Transverse colon (tissue), 4 donors: ENCODE data around the gene PUM2. TPM values are rescaled to one million over a fixed set of nuclear protein-coding genes. Genes with fewer than 3 reads are reported as not detected.

Source experiments
- DNase-seq: peaks from one replicate; pipeline ENCODE4 v3.0.0-alpha.2; 2019
- H3K27ac ChIP-seq, 4 donors: fragments of 200-600 bp; sonication (generic); 2 replicates each; pipeline ENCODE4 v1.5.1; 2016 to 2018; ENCODE audit warnings: inconsistent platforms in 4 of 4
- H3K27me3 ChIP-seq: fragments of 200-600 bp; sonication (generic); 2 replicates; pipeline ENCODE4 v1.5.1; 2017; ENCODE audit warnings: inconsistent platforms
- H3K36me3 ChIP-seq, 4 donors: fragments of 200-600 bp; sonication (generic); 2 replicates each; pipeline ENCODE4 v1.5.1; 2017 to 2019; ENCODE audit warnings: inconsistent platforms in 4 of 4
- H3K4me1 ChIP-seq, 4 donors: fragments of 200-600 bp; sonication (generic); 2 replicates each; pipeline ENCODE4 v1.5.1; 2017 to 2020; ENCODE audit warnings: inconsistent platforms in 4 of 4
- H3K4me3 ChIP-seq, 4 donors: fragments of 200-600 bp; sonication (generic); 1 replicate in 1 of 4; 2 replicates in 3 of 4; pipeline versions ENCODE4 v1.5.1 to v1.6.1; 2017 to 2019; ENCODE audit warnings: inconsistent platforms in 4 of 4
- H3K9me3 ChIP-seq, 2 donors: fragments of 200-600 bp; sonication (generic); 2 replicates each; pipeline ENCODE4 v1.5.1; 2017 to 2019; ENCODE audit warnings: inconsistent platforms in 2 of 2
- CTCF ChIP-seq, 5 experiments: fragments of 200-600 bp in 3 of 5; fragments of 450-650 bp in 2 of 5; sonication (generic) in 3 of 5; IDR thresholded peaks; 1 replicate in 2 of 5; 2 replicates in 3 of 5; pipeline ENCODE4 v1.5.1; 2016 to 2017; ENCODE audit warnings: antibody characterized with exemption in 5 of 5, inconsistent platforms in 3 of 5, mild to moderate bottlenecking in 2 of 5, moderate library complexity in 1 of 5
- EP300 ChIP-seq: sonication (generic); formaldehyde crosslinking; IDR thresholded peaks from one replicate; pipeline ENCODE4 v1.6.1; 2017; ENCODE audit warnings: antibody characterized with exemption, low read depth
- POLR2A ChIP-seq: fragments of 450-650 bp; IDR thresholded peaks from one replicate; pipeline ENCODE4 v1.6.1; 2016; ENCODE audit warnings: antibody characterized with exemption, mild to moderate bottlenecking, moderate library complexity
- POLR2AphosphoS5 ChIP-seq, 3 donors: sonication (generic); formaldehyde crosslinking; IDR thresholded peaks; one replicate each; pipeline ENCODE4 v1.6.1; 2016; ENCODE audit warnings: antibody characterized with exemption in 3 of 3
- WGBS, 2 donors: methylation state at CpG; one replicate each; pipeline ENCODE4 v1.1.5; 2018; ENCODE audit warnings: low coverage in 1 of 2; 5-methylcytosine and 5-hydroxymethylcytosine counted together
- in situ Hi-C, 4 donors: fragments of 200-750 bp; cut with MboI; loops; one replicate each; pipeline versions ENCODE4 v1.15.0 to v1.15.1; 2017; ENCODE audit warnings: low sequenced_read_pairs in 3 of 4, low pct_ligation_motif_present in 1 of 4, low pct_unique_long_range_greater_than_20kb in 1 of 4
- intact Hi-C: fragments of 100-400 bp; cut with DNase I; formaldehyde crosslinking; loops from one replicate; pipeline ENCODE4 v1.15.1; 2023; ENCODE audit warnings: low total_unique reads
- total RNA-seq, 4 donors: library from RNA; depleted of rRNA; stranded (reverse); fragments of >200 nt; gene quantifications; one replicate each; pipeline ENCODE4 v1.1.0, GENCODE V29; 2016

PUM2 gene
- total RNA-seq, 4 donors from 2014 or later: 62.5 to 92.7 (median 70.5) TPM

DNA sequence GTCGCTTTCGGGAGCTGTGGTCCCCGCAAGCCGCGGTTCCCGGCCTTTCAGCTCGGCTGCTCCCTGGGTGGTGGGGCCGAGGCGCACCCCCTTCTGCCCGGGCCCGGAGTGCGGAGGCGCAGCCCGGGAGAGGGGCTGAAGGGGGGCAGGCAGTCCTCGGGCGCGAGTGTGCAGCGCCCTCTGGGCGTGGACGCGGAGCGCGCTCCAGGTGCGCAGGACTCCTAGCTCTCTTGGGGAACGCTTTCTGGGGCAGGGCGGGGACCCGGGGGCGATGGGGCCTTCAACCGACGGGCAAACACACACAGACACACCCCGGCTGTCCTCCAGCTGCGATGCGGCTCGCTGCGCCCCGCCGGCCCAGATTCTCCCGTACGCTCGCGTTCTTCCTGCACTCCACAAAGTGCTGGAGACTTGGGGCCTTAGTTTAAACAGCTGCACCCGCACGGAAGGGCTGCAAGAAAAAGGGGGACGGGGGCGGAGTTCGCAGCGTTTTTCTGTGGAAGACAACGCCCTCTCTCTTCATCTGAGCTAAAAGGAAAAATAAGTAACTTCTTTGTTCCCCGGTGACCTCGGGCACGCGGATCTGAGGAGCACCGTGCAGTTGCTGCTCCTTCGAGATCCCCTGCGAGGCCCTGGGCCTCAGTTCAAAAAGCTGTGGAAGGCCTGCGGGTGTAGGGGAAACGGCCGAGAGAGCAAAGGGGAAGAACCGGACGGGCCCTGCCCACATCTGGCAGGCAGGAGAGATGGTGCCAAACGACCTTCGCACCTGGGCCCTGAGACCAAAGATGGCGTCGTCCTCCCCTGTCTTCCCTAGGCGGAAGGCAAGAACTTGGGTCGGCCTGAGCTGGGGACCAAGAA is 125.1 kb downstream of the PUM2 start:
- TF ChIP-seq POLR2AphosphoS5 (IDR thresholded peaks at IDR 0.05) (peak in 2 of 3 donors; percentile 57 to 69), POLR2A (peak; percentile 63), CTCF (IDR thresholded peaks at IDR 0.05) (peak; percentile 36 to 77 (median 58)), EP300 (peak; percentile 3)
- Histone ChIP-seq H3K4me1 (peaks cover 9 to 36% (median 31%) of the 10 kb centered on the region in 4 donors), H3K9me3 (no peaks in the 10 kb centered on the region), H3K27me3 (no peaks in the 10 kb centered on the region), H3K36me3 (no peaks in the 10 kb centered on the region), H3K27ac (peak overlapping the region; percentile 92 to 95 (median 93)), H3K4me3 (peak overlapping the region; percentile 76 to 84 (median 82))
- intact Hi-C loops (loop anchor here (10.0 kb wide), 1 partner anchor 121 kb away; no protein-coding TSS in a partner anchor), in situ Hi-C loops (loop anchor here in 1 of 4 donors (10.0 kb wide), 1 partner anchor 91 kb away; no protein-coding TSS in a partner anchor)
- WGBS, 2 donors: 8 to 10% methylated on average over 12 to 60 of the region's 66 CpGs
- peak; percentile 91 for DNase-seq

- H3K4me3 ChIP-seq: peak within 1 kb of the TSS; percentile 76 to 84 (median 82)
- TF ChIP-seq CTCF (IDR thresholded peaks at IDR 0.05): no peak
- peak; percentile 34 for TF ChIP-seq POLR2A
- TF ChIP-seq POLR2AphosphoS5 (IDR thresholded peaks at IDR 0.05): peak in 2 of 3 donors; percentile 33 to 53
- in situ Hi-C loops (loop anchor here in 1 of 4 donors (10.0 kb wide), 1 partner anchor 90 kb away; no protein-coding TSS in a partner anchor), intact Hi-C loops (loop anchor here (10.0 kb wide), 1 partner anchor 120 kb away; no protein-coding TSS in a partner anchor)
- peaks cover 9 to 36% (median 31%) of the 10 kb centered on the region in 4 donors for H3K4me1 ChIP-seq
- peak; percentile 85 for DNase-seq
- no peaks in the 10 kb centered on the region for H3K36me3 ChIP-seq
- H3K27me3 ChIP-seq: no peaks in the 10 kb centered on the region
- H3K9me3 ChIP-seq: no peaks in the 10 kb centered on the region
- peak within 1 kb of the TSS; percentile 92 to 95 (median 93) for H3K27ac ChIP-seq
- 1% methylated on average over 40 of the region's 65 CpGs; no CpG with 5 or more reads in 1 of the 2 donors for WGBS, 2 donors
Observed at GRCh38 chr2:20224716-20225293, 125.8 kb downstream of the PUM2 start, which contains the start of gene SDC1. TSS of gene SDC1 (minus strand) at chr2:20225130. CDS start at chr2:20224867, 263 bp downstream.

DNA sequence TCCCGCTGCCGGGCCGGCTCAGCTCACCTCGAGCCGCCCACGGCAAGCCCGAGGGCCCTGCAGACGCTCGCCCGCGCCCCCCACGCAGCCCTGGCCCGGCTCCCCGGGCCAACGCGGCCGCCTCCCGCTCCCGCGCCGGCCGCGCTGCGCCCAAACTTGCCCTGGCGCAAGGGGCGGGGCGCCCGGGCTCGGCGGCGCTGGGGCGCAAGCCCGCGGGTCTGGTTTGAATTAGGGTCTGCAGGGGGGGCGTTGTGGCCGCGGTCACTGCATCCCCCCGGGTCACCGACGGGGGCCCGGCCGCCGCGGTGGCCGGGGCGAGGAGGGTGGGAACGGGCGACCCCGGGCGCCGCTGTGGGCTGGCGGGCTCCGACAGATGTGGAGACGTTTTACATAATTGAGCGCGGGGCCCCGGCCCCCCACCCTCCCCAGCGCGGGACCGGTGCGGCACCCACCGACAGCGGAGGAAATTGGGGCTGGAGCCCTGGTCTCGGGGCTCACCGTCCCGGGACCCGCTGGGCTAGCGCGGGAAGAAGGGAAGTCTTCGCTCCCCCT is 126.4 kb downstream of the PUM2 start:
- TF ChIP-seq POLR2A (no peak), CTCF (IDR thresholded peaks at IDR 0.05) (no peak), POLR2AphosphoS5 (IDR thresholded peaks at IDR 0.05) (no peak)
- peaks cover 9 to 36% (median 31%) of the 10 kb centered on the region in 4 donors for H3K4me1 ChIP-seq
- no peaks in the 10 kb centered on the region for H3K27me3 ChIP-seq
- peak overlapping the region; percentile 92 to 95 (median 93) for H3K27ac ChIP-seq
- peak overlapping the region; percentile 76 to 84 (median 82) for H3K4me3 ChIP-seq
- intact Hi-C loops: loop anchor here (10.0 kb wide), 1 partner anchor 119 kb away; no protein-coding TSS in a partner anchor
- in situ Hi-C loops: loop anchor here in 1 of 4 donors (10.0 kb wide), 1 partner anchor 89 kb away; no protein-coding TSS in a partner anchor
- WGBS, 2 donors: 1% methylated on average over 52 of the region's 70 CpGs; no CpG with 5 or more reads in 1 of the 2 donors
- no peak for DNase-seq
- H3K36me3 ChIP-seq: no peaks in the 10 kb centered on the region
- no peaks in the 10 kb centered on the region for H3K9me3 ChIP-seq
